GM18867 (cell line): Measurements from ENCODE around the gene KRTAP29-1.
"Not testable (repeated sequence)": the region's sequence is repeated elsewhere in the genome, so short reads cannot be mapped to it uniquely, and the experiment has no call there.

ENCODE experiments used
- ATAC-seq: cut with Tn5 transposase; IDR thresholded peaks from one replicate; pipeline ENCODE4 v1.9.1; 2021; ENCODE audit warnings: mild to moderate bottlenecking, moderate library complexity; ENCODE audit not compliant: unreplicated experiment

The KRTAP29-1 gene, protein sequence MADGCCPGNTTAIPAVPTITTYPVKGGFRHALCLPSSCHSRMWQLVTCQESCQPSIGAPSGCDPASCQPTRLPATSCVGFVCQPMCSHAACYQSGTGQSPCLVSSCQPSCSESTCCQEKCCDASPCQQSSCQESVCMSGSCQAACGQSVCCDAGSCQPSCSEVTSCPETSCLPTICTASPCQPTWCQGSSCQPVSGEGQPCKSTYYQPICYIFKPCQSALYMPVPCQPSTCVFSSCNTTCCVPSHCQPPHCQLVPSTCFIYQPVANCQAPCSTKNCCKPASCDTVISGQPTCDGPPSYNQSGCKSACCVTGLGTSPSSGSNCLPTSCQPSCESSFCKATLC

DNA sequence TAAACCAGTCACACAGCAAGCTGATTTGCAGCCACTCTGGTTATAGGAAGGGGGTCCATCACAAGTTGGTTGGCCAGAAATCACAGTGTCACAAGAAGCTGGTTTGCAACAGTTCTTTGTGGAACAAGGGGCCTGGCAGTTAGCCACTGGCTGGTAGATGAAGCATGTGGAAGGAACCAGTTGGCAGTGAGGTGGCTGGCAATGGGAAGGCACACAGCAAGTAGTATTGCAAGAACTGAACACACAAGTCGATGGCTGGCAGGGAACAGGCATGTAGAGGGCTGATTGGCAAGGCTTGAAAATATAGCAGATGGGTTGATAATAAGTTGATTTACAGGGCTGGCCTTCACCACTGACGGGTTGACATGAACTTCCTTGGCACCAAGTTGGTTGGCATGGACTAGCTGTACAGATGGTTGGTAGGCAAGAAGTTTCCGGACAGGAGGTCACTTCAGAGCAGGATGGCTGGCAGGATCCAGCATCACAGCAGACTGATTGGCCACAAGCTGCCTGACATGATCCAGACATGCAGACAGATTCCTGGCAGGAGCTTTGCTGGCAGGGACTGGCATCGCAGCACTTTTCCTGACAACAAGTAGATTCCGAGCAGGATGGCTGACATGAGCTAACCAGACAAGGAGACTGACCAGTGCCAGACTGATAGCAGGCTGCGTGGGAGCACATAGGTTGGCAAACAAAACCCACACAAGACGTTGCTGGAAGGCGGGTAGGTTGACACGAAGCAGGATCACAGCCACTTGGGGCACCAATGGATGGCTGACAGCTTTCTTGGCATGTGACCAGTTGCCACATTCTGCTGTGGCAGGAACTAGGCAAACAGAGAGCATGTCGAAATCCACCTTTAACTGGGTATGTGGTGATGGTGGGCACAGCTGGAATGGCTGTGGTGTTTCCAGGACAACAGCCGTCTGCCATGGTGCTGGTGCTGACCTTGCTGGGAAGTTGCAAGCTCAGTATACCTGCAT lies at the start of gene KRTAP29-1:
Gene KRTAP29-1 (minus strand): TSS at position 936 of the 986 bp plus-strand sequence. CDS start 0 bp downstream, at position 936.
- ATAC-seq: no peak

DNA sequence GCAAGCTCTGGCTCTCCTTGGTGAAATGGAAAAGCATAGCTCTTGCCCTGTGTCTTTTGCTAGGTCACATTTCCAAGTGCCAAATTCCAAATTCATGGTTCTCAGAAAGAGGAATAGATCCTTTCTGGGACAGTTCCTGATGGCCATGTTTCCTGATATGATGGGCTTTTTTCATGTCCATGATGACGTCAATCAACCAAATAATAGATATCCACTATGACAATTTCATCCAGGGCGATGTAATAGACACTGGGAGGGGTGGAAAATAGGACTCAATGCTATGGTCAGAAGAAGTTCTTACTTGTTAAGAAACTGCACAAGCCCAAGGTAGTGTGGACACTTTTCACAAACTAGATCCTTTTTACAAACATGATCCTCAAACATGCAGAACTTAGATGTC lies 48.5 kb upstream of the KRTAP29-1 start:
- no peak for ATAC-seq

GRCh38 chr17:41350381-41350878 lies 47.8 kb upstream of the KRTAP29-1 start, which contains the start of gene KRT33A:
Gene KRT33A (minus strand): TSS chr17:41350828. CDS start chr17:41350767, 61 bp downstream.
- not testable (repeated sequence) for ATAC-seq

GRCh38 chr17:41347869-41348760 lies 45.5 kb upstream of the KRTAP29-1 start:
- no peak for ATAC-seq

- not testable (repeated sequence) for ATAC-seq
Observed at GRCh38 chr17:41346421-41346820, 43.8 kb upstream of the KRTAP29-1 start.

DNA sequence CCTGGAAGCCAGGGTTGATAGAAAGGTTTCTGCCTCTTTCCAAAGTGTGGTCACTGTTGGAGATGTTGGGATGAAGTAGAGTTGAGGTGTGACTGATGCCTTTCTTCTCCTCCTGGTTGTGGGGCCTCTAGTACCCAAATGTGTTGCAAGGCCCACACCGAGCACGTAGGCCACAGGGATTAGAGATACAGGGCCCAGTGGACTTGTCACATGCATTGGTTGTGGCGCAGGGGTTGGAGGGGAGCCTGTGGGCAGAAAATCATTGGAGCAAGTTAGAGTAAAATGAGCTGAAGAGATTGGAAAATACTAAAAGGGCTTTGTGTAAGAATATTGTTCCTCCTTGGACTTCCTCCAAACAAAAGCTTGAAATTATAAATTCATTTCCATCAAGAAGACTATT lies 43.3 kb upstream of the KRTAP29-1 start:
- no peak for ATAC-seq

GRCh38 chr17:41343029-41343428 lies 40.4 kb upstream of the KRTAP29-1 start:
- no peak for ATAC-seq

- ATAC-seq: peak; percentile 50
Observed at GRCh38 chr17:41340934-41341861, 38.5 kb upstream of the KRTAP29-1 start.

GRCh38 chr17:41340494-41340893 lies 37.8 kb upstream of the KRTAP29-1 start:
- ATAC-seq: no peak

DNA sequence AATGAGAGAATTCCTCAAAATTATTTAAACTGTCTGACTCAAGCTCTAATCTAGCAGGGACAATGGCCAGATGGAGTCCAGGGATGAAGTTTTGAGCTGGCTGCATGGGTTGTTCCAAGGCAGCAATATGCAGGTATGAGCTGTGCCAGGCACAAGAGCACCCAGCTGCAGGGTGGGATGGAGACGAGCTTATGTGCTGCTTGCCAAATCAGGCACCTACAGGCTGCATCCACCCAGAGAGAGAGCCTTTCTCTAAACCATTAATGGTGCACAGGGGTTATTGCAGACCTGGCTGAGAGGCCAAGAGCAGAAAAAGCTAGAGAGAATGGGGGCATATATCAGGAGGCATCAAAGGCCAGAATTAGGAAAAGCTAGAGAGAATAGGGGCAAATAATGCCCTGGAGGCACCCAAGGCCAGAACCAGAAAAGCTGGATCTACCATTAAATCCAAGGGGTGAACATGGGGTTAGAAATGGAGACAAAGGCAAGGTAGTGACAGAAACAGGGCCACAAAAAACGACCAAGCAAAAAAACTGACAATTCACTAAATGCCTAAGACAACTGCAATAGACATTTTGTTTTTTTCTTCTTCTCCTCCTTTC lies 37.0 kb upstream of the KRTAP29-1 start:
- ATAC-seq: no peak

DNA sequence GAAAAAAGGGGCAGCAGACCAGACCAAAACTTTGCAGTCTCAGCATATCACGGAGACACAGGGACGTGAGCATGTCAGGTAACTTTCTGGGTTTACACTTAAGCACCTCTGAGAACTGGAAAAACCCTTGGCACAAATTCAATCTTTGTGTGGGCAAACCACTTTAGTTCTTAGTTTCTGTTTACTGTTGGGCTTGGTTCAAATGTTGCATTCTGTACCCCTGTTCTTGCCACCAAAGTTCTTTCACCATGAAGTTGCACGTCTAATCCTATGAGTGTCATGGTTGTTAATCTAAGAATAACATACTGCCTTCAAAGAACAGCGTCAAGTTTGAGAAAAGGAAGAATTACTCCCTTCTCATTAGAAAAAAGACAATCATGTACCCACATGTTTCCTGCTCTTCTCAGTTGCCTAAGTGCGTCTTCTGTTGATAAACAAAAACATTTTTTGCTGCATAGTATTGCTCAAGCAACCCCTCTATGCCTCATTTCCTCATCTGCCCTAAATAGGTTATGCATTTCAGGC lies 36.4 kb upstream of the KRTAP29-1 start:
- ATAC-seq: no peak

GRCh38 chr17:41335747-41336146 lies 33.1 kb upstream of the KRTAP29-1 start:
- ATAC-seq: no peak

DNA sequence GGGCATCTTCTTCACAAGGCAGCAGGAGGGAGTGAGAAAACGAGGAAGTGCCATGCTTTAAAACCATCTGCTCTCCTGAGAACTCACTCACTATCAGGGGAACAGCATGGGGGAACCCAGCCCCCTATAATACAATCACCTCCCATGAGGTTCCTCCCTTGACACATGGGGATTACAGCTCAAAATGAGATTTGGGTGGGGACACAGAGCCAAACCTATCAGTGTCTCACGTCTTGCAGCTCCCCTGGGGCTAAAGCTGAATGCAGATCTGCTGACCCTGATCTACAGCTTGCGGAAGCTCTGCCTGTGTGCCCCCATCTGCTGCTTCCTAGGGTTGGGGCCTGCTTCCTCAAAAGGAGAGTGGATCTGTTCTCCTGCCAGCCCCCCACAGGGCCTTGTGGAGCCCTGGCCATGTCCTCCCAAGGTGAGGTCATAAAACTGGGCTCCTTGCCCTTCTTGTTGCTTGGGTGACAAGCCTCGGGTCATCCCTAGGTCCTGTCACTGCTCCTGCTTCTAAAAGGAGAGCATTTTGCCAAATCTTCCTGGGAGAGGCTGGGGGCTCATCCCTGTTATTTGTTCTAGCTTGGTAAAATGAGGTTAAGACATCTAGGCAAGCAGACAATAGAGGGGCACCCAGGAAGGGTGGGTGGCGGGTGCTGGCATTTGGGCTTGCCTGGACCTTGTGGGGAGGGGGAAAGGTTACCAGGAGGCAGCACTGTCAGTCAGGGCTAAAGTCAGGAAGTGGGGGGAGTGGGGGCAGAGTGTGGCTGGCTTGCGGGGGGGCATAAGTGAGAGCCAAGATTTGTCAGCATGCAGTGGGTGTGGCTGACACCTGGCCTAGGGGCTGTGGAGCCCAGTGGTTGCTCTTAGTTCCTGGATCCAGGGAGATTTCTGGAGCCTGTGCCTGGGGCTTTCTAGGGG lies 32.0 kb upstream of the KRTAP29-1 start:
- ATAC-seq: no peak

DNA sequence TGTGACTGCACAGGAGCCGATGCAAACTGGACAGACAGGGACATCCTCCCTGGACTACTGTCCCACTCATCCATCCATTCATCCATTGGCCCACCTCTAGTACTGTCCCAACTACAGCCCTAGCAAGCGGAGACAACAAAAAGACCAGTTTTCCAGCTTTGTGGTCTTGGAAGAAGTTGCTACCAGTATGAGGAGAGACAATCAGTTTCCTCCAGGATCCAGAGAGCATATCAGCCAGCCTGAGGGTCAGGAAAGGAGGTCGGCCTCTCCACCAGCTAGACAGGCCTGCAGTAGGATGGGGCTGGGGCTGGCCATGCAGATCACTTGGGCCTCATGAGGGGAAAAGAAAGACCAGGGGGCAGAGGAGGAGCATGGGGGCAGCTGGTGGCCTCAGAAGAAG lies 31.2 kb upstream of the KRTAP29-1 start:
- ATAC-seq: no peak

DNA sequence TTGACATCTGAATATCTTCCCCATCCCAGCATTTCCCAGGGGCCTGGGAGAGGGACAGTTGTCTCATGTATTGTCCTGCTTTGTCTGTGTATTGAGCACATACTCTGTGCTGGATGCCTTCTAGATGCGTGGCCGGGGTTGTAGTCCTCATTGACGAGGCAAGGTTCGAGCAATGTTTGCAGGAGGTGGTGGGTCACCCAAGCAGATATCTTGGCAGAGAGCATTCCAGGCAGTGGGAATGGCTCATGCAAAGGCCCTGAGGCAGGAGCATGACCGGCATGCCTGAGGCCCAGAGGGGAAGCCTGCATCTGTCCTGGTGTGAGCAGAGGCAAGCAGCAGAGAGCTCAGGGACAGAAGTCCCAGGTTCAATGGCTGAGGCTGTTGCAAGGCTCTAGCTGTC lies 30.4 kb upstream of the KRTAP29-1 start:
- ATAC-seq: no peak

- ATAC-seq: no peak
Observed at GRCh38 chr17:41332239-41332638, 29.6 kb upstream of the KRTAP29-1 start.

DNA sequence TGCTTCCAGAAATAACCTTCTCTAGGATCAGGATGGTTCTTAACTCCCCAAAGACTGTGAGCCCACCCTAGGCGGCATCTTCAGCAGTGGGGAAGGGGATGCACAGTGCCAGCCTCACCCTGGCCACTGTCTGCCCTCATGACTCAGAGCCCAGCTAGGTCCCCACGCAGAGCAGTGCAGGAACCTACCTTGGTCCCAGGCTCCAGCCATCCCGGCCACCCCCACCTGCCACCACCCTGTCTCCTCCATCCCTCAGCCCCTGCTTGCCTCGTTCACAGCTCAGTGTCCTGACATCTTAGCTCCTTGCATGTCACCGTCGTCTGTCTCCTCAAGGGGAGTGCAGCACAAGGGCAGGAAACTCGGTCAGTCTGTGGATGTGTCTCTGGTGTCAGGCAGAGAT lies 29.0 kb upstream of the KRTAP29-1 start:
- ATAC-seq: no peak
